ENCODE measurements around the gene PPP5C. TPM values are rescaled to one million over a fixed set of nuclear protein-coding genes. Genes with fewer than 3 reads are reported as not detected.

The PPP5C gene, protein sequence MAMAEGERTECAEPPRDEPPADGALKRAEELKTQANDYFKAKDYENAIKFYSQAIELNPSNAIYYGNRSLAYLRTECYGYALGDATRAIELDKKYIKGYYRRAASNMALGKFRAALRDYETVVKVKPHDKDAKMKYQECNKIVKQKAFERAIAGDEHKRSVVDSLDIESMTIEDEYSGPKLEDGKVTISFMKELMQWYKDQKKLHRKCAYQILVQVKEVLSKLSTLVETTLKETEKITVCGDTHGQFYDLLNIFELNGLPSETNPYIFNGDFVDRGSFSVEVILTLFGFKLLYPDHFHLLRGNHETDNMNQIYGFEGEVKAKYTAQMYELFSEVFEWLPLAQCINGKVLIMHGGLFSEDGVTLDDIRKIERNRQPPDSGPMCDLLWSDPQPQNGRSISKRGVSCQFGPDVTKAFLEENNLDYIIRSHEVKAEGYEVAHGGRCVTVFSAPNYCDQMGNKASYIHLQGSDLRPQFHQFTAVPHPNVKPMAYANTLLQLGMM
- total RNA-seq: 109 and 130 TPM in 2 replicates
- 120 and 123 TPM in 2 replicates for polyA plus RNA-seq

DNA sequence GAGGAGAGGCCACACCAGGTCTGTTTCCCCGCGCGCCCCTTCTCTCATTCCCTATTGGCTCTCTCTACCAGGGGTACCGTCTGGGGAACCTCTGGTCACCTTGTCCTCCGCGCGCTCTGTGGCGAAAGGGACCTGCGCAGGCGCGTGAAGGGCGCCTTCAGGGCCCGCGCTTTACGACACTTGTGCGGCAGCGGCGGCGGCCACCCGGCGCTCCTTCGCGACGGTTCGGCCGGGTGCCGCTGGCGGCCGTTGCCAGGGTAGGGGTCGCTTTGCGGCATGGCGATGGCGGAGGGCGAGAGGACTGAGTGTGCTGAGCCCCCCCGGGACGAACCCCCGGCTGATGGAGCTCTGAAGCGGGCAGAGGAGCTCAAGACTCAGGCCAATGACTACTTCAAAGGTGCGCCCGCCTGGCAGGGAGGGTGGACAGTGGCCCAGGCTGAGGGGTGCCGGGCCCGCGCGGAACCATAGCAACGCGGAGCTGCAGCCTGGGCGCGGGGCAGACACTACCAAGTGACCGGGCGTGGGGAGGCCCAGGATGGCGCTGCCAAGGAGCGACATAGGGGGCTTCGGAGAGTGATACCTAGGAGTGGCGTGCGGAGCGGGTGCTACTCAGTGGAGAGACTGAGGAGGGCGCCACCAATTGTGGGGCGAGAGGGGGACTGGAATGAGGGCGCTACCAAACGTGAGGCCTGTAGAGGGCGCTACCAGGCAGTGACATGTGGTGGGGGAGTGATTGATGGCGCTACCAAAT, at the start of gene PPP5C:
TSS of gene PPP5C (plus strand) at position 267 of the 751 bp plus-strand sequence. CDS start at position 277, 10 bp downstream.
- no peaks in the 10 kb centered on the region for H3K9me3 ChIP-seq (ENCODE audit: low read depth)
- peaks cover 13% of the 10 kb centered on the region for H3K4me1 ChIP-seq (ENCODE audit: low read depth)
- peak within 1 kb of the TSS; percentile 80 for H3K4me3 ChIP-seq
- DNase-seq (ENCODE audit: low read depth in 1 of 2, low spot score in 1 of 2): peak; percentile 96 to 97
- peak; percentile 97 for TF ChIP-seq CTCF (IDR thresholded peaks at IDR 0.05; ENCODE audit: low read depth, low read length)
- no peaks in the 10 kb centered on the region for H3K27me3 ChIP-seq
- peak within 1 kb of the TSS; percentile 65 for H3K27ac ChIP-seq
- H3K36me3 ChIP-seq: no peaks in the 10 kb centered on the region

DNA sequence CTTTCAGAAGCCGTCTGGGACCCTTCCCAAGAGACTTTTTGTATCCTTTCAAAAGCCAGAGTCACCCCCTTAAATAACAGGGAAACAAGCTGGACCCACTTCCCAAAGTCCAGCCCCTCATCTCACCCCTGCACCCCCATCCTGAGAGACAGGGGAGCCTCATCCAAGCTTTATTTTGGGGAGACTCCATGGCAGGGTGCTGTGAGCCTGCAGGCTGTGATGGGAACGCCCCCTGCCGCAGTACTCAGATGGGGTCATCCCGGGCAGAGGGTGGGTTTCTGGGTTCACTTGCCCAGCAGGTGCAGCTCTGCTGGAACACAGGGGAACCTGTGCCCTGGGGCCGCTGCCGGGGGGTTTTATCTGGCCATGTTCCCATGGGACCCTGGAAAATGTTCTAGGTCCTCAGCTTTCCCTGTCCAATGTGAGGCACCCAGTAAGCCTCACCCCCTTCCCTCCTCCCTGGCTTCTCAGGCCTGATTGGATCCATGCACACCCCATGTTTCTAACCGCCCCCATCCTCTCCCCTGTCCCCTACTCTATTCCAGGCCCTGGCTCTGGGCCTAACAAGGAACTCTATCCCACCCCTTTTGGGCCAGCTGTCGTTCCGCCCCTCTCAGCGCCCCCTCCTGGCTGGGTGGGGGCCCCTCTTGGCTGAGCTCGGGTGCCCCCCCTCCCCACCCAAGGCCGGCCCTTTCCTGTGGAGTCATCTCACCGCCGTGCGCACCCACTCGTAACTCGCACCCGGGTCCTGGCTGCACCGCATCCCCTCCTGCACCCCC, 49.0 kb upstream of the PPP5C start:
- peaks cover 43% of the 10 kb centered on the region for H3K4me1 ChIP-seq (ENCODE audit: low read depth)
- peak overlapping the region; percentile 98 for H3K27ac ChIP-seq
- H3K9me3 ChIP-seq (ENCODE audit: low read depth): no peaks in the 10 kb centered on the region
- H3K4me3 ChIP-seq: peak overlapping the region; percentile 67
- peak in 1 of 2 donors; percentile 92 for DNase-seq (ENCODE audit: low read depth in 1 of 2, low spot score in 1 of 2)
- TF ChIP-seq CTCF (IDR thresholded peaks at IDR 0.05; ENCODE audit: low read depth, low read length): peak; percentile 28
- no peaks in the 10 kb centered on the region for H3K27me3 ChIP-seq
- H3K36me3 ChIP-seq: no peaks in the 10 kb centered on the region

GRCh38 chr19:46298479-46299003, 48.3 kb upstream of the PPP5C start:
- Histone ChIP-seq H3K4me1 (ENCODE audit: low read depth) (peaks cover 49% of the 10 kb centered on the region), H3K27me3 (no peaks in the 10 kb centered on the region), H3K9me3 (ENCODE audit: low read depth) (no peaks in the 10 kb centered on the region), H3K27ac (peak overlapping the region; percentile 98), H3K36me3 (no peaks in the 10 kb centered on the region), H3K4me3 (peak overlapping the region; percentile 67)
- TF ChIP-seq CTCF (IDR thresholded peaks at IDR 0.05; ENCODE audit: low read depth, low read length): no peak
- no peak for DNase-seq (ENCODE audit: low read depth in 1 of 2, low spot score in 1 of 2)

DNA sequence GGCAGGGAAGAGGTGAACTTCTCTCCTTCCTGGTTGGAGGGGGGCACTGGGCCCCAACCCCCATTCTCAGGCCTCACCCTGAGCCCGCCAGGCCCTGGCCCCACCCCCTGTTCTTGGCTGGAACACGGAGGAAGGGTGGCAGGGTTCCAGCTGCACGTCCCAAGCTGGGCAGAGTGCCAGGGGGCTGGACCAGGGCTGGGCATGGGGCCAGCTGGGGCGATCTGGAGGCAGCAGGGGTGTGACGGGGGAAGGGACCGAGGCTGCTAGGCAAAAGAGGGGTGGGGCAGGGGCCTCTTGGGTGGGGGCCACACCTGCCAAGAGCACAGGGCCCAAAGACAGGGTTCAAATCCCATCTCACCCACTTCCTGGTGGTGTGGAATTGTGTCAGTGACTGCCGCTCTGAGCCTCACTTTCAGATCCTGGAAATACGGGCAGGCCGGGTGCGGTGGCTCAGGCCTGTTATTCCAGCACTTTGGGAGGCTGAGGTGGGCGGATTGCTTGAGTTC, 47.8 kb upstream of the PPP5C start:
- peak overlapping the region; percentile 14 for H3K4me3 ChIP-seq
- peak; percentile 94 to 97 for DNase-seq (ENCODE audit: low read depth in 1 of 2, low spot score in 1 of 2)
- peak overlapping the region; percentile 98 for H3K27ac ChIP-seq
- no peak for TF ChIP-seq CTCF (IDR thresholded peaks at IDR 0.05; ENCODE audit: low read depth, low read length)
- H3K36me3 ChIP-seq: no peaks in the 10 kb centered on the region
- H3K9me3 ChIP-seq (ENCODE audit: low read depth): no peaks in the 10 kb centered on the region
- peaks cover 51% of the 10 kb centered on the region for H3K4me1 ChIP-seq (ENCODE audit: low read depth)
- no peaks in the 10 kb centered on the region for H3K27me3 ChIP-seq

DNA sequence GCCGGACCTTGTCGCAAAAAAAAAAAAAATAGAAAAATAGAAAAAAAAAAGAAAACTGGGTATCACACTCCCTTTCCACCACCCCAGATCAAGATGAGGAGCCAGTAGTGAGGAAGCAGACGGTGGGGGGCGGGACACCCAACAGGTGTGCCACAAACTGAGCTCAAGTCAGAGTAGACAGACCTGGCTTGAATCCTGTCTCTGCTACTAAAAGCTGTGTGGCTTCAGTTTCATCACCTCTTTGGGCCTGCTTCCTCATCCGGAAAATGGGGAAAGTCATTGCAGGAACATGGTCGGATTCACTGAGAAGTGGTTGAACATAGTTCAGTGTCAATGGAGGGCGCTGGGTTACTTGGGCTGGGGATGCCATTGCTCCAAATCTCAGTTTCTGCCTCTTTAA, 47.2 kb upstream of the PPP5C start:
- peak overlapping the region; percentile 98 for H3K27ac ChIP-seq
- no peak for TF ChIP-seq CTCF (IDR thresholded peaks at IDR 0.05; ENCODE audit: low read depth, low read length)
- peaks cover 2% of the 10 kb centered on the region for H3K36me3 ChIP-seq

More for the DNA sequence above, 47.2 kb upstream of the PPP5C start:
- H3K27me3 ChIP-seq: no peaks in the 10 kb centered on the region
- H3K4me3 ChIP-seq: no peak overlapping the region
- H3K4me1 ChIP-seq (ENCODE audit: low read depth): peaks cover 51% of the 10 kb centered on the region
- DNase-seq (ENCODE audit: low read depth in 1 of 2, low spot score in 1 of 2): peak in 1 of 2 donors; percentile 38
- H3K9me3 ChIP-seq (ENCODE audit: low read depth): no peaks in the 10 kb centered on the region
